Transverse colon (tissue), 4 donors: Measurements from ENCODE around the gene FILIP1L. TPM values are rescaled to one million over a fixed set of nuclear protein-coding genes. Genes with fewer than 3 reads are reported as not detected.

Experiments
- DNase-seq: peaks from one replicate; pipeline ENCODE4 v3.0.0-alpha.2; 2019
- H3K27ac ChIP-seq, 4 donors: fragments of 200-600 bp; sonication (generic); 2 replicates each; pipeline ENCODE4 v1.5.1; 2016 to 2018; ENCODE audit warnings: inconsistent platforms in 4 of 4
- H3K27me3 ChIP-seq: fragments of 200-600 bp; sonication (generic); 2 replicates; pipeline ENCODE4 v1.5.1; 2017; ENCODE audit warnings: inconsistent platforms
- H3K36me3 ChIP-seq, 4 donors: fragments of 200-600 bp; sonication (generic); 2 replicates each; pipeline ENCODE4 v1.5.1; 2017 to 2019; ENCODE audit warnings: inconsistent platforms in 4 of 4
- H3K4me1 ChIP-seq, 4 donors: fragments of 200-600 bp; sonication (generic); 2 replicates each; pipeline ENCODE4 v1.5.1; 2017 to 2020; ENCODE audit warnings: inconsistent platforms in 4 of 4
- H3K4me3 ChIP-seq, 4 donors: fragments of 200-600 bp; sonication (generic); 1 replicate in 1 of 4; 2 replicates in 3 of 4; pipeline versions ENCODE4 v1.5.1 to v1.6.1; 2017 to 2019; ENCODE audit warnings: inconsistent platforms in 4 of 4
- H3K9me3 ChIP-seq, 2 donors: fragments of 200-600 bp; sonication (generic); 2 replicates each; pipeline ENCODE4 v1.5.1; 2017 to 2019; ENCODE audit warnings: inconsistent platforms in 2 of 2
- CTCF ChIP-seq, 5 experiments: fragments of 200-600 bp in 3 of 5; fragments of 450-650 bp in 2 of 5; sonication (generic) in 3 of 5; IDR thresholded peaks; 1 replicate in 2 of 5; 2 replicates in 3 of 5; pipeline ENCODE4 v1.5.1; 2016 to 2017; ENCODE audit warnings: antibody characterized with exemption in 5 of 5, inconsistent platforms in 3 of 5, mild to moderate bottlenecking in 2 of 5, moderate library complexity in 1 of 5
- EP300 ChIP-seq: sonication (generic); formaldehyde crosslinking; IDR thresholded peaks from one replicate; pipeline ENCODE4 v1.6.1; 2017; ENCODE audit warnings: antibody characterized with exemption, low read depth
- POLR2A ChIP-seq: fragments of 450-650 bp; IDR thresholded peaks from one replicate; pipeline ENCODE4 v1.6.1; 2016; ENCODE audit warnings: antibody characterized with exemption, mild to moderate bottlenecking, moderate library complexity
- POLR2AphosphoS5 ChIP-seq, 3 donors: sonication (generic); formaldehyde crosslinking; IDR thresholded peaks; one replicate each; pipeline ENCODE4 v1.6.1; 2016; ENCODE audit warnings: antibody characterized with exemption in 3 of 3
- WGBS, 2 donors: methylation state at CpG; one replicate each; pipeline ENCODE4 v1.1.5; 2018; ENCODE audit warnings: low coverage in 1 of 2; 5-methylcytosine and 5-hydroxymethylcytosine counted together
- in situ Hi-C, 4 donors: fragments of 200-750 bp; cut with MboI; loops; one replicate each; pipeline versions ENCODE4 v1.15.0 to v1.15.1; 2017; ENCODE audit warnings: low sequenced_read_pairs in 3 of 4, low pct_ligation_motif_present in 1 of 4, low pct_unique_long_range_greater_than_20kb in 1 of 4
- intact Hi-C: fragments of 100-400 bp; cut with DNase I; formaldehyde crosslinking; loops from one replicate; pipeline ENCODE4 v1.15.1; 2023; ENCODE audit warnings: low total_unique reads
- total RNA-seq, 4 donors: library from RNA; depleted of rRNA; stranded (reverse); fragments of >200 nt; gene quantifications; one replicate each; pipeline ENCODE4 v1.1.0, GENCODE V29; 2016

FILIP1L gene
- total RNA-seq, 4 donors from 2014 or later: 12.3 to 38.2 (median 26.9) TPM

DNA sequence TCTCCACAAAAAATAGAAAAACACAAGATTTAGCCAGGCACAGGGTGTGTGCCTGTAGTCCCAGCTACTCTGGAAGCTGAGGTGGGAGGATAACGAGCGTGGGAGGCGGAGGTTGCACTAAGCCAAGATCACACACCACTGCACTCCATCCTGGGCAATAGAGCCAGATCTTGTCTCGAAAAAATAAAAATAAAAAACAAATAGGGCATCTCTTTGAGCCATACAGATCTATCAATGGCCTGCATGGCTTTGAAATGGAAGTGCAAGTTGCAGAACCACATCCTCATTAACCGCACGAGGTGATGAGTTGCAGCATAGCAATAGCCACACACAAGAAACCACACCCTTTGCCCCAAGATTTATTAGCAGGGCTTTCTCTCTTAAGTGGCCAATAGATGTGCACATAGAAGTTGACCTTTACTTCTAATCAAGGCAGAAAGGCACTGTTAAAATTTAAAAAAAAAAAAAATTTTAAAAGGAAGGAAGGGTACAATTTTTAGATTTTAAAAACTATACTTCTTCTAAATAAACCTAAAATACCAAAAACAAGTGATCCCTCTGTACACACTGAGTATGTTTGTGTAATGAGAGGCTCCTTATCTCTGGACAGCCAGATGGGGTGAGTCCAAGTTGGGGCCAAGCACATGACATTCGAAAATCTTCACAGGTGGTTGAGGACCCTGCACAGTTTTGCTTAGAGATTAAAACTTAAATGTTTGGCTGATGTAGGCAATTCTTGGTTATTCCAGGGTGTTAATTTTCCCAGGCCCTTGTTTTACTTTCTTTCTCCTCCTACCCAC, 53.4 kb downstream of the FILIP1L start:
- no peak overlapping the region for H3K4me3 ChIP-seq
- H3K36me3 ChIP-seq: no peaks in the 10 kb centered on the region
- DNase-seq: no peak
- no peak overlapping the region for H3K27ac ChIP-seq
- 78 to 80% methylated on average over 7 of the region's 7 CpGs for WGBS, 2 donors
- intact Hi-C loops: loop anchor here (10.0 kb wide), 1 partner anchor 194 kb away; no protein-coding TSS in a partner anchor
- no peaks in the 10 kb centered on the region for H3K27me3 ChIP-seq
- in situ Hi-C loops: loop anchor here (10.0 to 25.0 kb wide), 5 partner anchors 176 to 224 kb away; partner anchors contain the start of gene TBC1D23 (in 1 of the 4)
- H3K9me3 ChIP-seq: no peaks in the 10 kb centered on the region
- TF ChIP-seq POLR2AphosphoS5 (IDR thresholded peaks at IDR 0.05) (no peak), EP300 (no peak), CTCF (IDR thresholded peaks at IDR 0.05) (no peak)
- H3K4me1 ChIP-seq: peaks cover 0 to 18% (median 3%) of the 10 kb centered on the region in 4 donors

DNA sequence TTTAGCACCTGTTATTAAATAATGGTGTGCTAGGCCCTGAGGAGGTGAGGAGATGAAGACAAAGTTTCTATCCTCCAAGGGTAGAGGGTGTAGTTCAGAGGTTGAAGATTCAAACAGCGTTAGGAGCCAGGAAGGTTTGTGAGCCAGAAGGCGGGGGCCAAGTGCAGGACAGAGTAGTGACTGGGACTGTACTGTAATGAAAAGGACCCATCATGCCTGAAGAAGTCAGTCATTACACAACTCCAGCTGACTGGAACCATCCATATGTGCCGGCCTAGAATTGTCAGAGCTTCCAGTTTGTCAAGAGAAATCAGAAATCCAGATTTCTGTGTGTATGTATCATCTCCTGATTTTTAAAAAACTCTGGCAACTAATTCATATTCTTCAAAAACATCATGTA, 54.8 kb downstream of the FILIP1L start:
- no peak overlapping the region for H3K4me3 ChIP-seq
- in situ Hi-C loops (loop anchor here (25.0 kb wide), 4 partner anchors 178 to 222 kb away; partner anchors contain the start of gene TBC1D23 (in 1 of the 4)), intact Hi-C loops (no loop called here)
- peaks cover 0 to 17% (median 2%) of the 10 kb centered on the region in 4 donors for H3K4me1 ChIP-seq
- H3K27ac ChIP-seq: no peak overlapping the region
- H3K27me3 ChIP-seq: no peaks in the 10 kb centered on the region
- 96 to 100% methylated on average over 2 to 3 of the region's 3 CpGs for WGBS, 2 donors
- no peaks in the 10 kb centered on the region for H3K9me3 ChIP-seq
- DNase-seq: no peak
- TF ChIP-seq EP300: no peak
- no peak for TF ChIP-seq CTCF (IDR thresholded peaks at IDR 0.05)
- no peak for TF ChIP-seq POLR2AphosphoS5 (IDR thresholded peaks at IDR 0.05)
- TF ChIP-seq POLR2A: no peak
- H3K36me3 ChIP-seq: no peaks in the 10 kb centered on the region

DNA sequence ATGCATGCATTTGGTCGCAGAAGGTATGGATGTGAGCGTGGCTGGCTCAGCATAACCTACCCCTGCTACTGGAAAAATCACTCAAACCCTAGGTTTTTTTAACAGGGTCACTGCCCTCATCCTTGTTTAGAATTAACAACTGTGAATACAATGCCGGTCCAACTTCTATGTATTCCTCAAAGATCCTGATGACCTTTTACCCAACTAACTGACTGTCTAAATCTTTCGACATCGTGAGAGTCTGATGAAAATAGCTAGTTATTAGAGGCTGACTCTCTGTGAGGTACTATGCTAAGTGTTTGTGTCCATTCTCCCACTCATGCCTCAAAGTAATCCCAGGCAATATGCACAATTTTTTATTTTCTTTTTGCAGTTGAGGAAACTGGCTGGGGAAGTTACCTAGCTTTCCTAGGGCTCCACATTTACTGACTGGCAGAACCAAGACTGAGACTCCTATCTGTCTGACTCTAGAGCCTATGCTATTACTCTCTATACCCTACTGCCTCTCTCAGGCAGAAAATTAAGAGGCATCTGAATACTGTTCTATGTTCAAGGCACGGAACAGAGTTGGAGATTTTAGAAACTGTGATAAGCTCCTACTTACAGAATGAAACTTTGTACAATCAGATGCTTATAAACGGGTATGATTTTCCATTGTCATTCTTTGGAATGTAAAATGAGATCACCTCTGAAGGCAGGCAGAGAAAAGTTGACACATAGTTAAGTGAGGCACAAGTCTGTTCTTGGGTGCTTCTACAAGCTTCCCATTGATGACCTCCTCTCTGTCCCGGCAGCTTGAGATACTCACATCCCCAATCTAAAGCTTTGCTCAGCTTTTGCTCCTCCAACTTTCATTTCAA, 56.4 kb downstream of the FILIP1L start:
- 87 to 94% methylated on average over 6 to 8 of the region's 8 CpGs for WGBS, 2 donors
- TF ChIP-seq POLR2A: no peak
- TF ChIP-seq CTCF (IDR thresholded peaks at IDR 0.05): no peak
- TF ChIP-seq EP300: no peak
- no peak for TF ChIP-seq POLR2AphosphoS5 (IDR thresholded peaks at IDR 0.05)
- H3K36me3 ChIP-seq: no peaks in the 10 kb centered on the region
- no peaks in the 10 kb centered on the region for H3K9me3 ChIP-seq
- no peak for DNase-seq
- no peak overlapping the region for H3K27ac ChIP-seq
- no peaks in the 10 kb centered on the region for H3K27me3 ChIP-seq
- intact Hi-C loops: no loop called here
- in situ Hi-C loops: loop anchor here (25.0 kb wide), 4 partner anchors 179 to 221 kb away; partner anchors contain the start of gene TBC1D23 (in 1 of the 4)
- no peak overlapping the region for H3K4me3 ChIP-seq
- H3K4me1 ChIP-seq: peaks cover 0 to 7% (median 0%) of the 10 kb centered on the region in 4 donors
